ENCODE results near the gene RYR1.

Gene RYR1

DNA sequence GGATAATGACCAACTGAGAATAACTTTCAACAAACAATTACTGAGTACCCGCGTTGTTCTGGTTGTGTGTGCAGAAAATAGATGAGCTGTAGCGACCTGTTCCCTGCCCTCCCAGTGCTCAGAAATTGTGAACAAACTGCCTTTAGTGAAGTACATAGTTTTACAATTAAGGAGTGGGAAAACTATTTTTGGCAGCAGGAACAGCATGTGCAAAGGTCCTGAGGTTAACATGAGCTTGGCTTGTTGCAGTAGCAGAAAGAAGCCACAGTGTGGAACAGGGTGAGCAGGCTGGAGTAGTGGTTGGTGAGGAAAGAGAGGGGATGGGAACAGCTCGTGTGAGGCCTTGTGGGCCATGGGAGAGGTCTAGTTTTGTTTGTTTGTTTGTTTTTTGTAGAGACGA is 16.0 kb downstream of the RYR1 start:
- no peaks in the 10 kb centered on the region for H3K4me1 ChIP-seq (ENCODE audit: insufficient read depth, poor library complexity, severe bottlenecking)
- ATAC-seq (ENCODE audit: low read depth), result no peak
- H3K4me3 ChIP-seq (ENCODE audit: severe bottlenecking), result no peak overlapping the region
- H3K36me3 ChIP-seq (ENCODE audit: low read depth), result no peaks in the 10 kb centered on the region
- DNase-seq (ENCODE audit: low spot score), result no peak
- H3K9me3 ChIP-seq (ENCODE audit: severe bottlenecking), result no peaks in the 10 kb centered on the region
- H3K27ac ChIP-seq (ENCODE audit: poor library complexity, severe bottlenecking), result no peak overlapping the region
- TF ChIP-seq, protein P1, sequence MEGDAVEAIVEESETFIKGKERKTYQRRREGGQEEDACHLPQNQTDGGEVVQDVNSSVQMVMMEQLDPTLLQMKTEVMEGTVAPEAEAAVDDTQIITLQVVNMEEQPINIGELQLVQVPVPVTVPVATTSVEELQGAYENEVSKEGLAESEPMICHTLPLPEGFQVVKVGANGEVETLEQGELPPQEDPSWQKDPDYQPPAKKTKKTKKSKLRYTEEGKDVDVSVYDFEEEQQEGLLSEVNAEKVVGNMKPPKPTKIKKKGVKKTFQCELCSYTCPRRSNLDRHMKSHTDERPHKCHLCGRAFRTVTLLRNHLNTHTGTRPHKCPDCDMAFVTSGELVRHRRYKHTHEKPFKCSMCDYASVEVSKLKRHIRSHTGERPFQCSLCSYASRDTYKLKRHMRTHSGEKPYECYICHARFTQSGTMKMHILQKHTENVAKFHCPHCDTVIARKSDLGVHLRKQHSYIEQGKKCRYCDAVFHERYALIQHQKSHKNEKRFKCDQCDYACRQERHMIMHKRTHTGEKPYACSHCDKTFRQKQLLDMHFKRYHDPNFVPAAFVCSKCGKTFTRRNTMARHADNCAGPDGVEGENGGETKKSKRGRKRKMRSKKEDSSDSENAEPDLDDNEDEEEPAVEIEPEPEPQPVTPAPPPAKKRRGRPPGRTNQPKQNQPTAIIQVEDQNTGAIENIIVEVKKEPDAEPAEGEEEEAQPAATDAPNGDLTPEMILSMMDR (IDR thresholded peaks at IDR 0.05; ENCODE audit: poor library complexity, severe bottlenecking), result no peak
- no peaks in the 10 kb centered on the region for H3K27me3 ChIP-seq (ENCODE audit: insufficient read depth, poor library complexity, severe bottlenecking)

DNA sequence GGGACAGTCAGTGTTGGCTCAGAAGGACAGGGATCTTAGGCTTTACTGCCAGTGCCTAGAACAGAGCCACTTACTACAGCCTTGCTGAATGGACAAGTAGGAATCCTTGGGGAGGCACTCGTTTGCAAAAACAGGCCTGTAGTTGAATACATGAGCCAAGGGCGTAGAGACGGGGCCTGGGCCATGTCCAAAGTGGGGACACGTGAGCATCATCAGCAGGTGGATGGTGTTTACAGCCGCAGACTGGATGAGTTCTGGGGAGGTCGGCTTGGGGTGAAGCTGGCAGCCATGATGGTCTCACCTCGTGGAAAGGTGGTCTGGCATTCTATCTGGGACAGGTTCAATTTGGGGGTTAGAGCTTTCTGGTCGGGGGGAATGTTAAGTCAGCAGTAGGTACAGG is 17.5 kb downstream of the RYR1 start:
- DNase-seq (ENCODE audit: low spot score), result no peak
- Histone ChIP-seq H3K4me3 (ENCODE audit: severe bottlenecking) (no peak overlapping the region), H3K4me1 (ENCODE audit: insufficient read depth, poor library complexity, severe bottlenecking) (no peaks in the 10 kb centered on the region), H3K27ac (ENCODE audit: poor library complexity, severe bottlenecking) (no peak overlapping the region), H3K9me3 (ENCODE audit: severe bottlenecking) (no peaks in the 10 kb centered on the region), H3K27me3 (ENCODE audit: insufficient read depth, poor library complexity, severe bottlenecking) (no peaks in the 10 kb centered on the region), H3K36me3 (ENCODE audit: low read depth) (no peaks in the 10 kb centered on the region)
- ATAC-seq (ENCODE audit: low read depth), result no peak
- TF ChIP-seq, protein P1 (IDR thresholded peaks at IDR 0.05; ENCODE audit: poor library complexity, severe bottlenecking), result no peak

DNA sequence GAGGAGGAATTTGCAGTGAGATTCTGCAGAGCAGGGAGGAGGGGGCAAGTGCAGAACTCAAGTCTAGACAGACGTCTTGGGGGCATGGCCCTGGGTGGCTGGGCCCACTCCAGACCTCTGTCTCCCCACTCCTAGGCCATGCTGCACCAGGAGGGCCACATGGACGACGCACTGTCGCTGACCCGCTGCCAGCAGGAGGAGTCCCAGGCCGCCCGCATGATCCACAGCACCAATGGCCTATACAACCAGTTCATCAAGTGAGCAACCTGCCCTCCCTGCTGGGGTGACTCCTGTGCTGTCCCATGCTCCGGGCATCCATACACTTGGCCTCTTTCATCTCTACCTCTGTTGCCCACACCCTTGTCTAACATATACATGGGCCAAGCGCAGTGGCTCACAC is 18.1 kb downstream of the RYR1 start:
- Histone ChIP-seq H3K36me3 (ENCODE audit: low read depth) (no peaks in the 10 kb centered on the region), H3K9me3 (ENCODE audit: severe bottlenecking) (no peaks in the 10 kb centered on the region), H3K4me3 (ENCODE audit: severe bottlenecking) (no peak overlapping the region), H3K4me1 (ENCODE audit: insufficient read depth, poor library complexity, severe bottlenecking) (no peaks in the 10 kb centered on the region), H3K27ac (ENCODE audit: poor library complexity, severe bottlenecking) (no peak overlapping the region), H3K27me3 (ENCODE audit: insufficient read depth, poor library complexity, severe bottlenecking) (no peaks in the 10 kb centered on the region)
- TF ChIP-seq, protein P1 (IDR thresholded peaks at IDR 0.05; ENCODE audit: poor library complexity, severe bottlenecking), result no peak
- DNase-seq (ENCODE audit: low spot score) (no peak), ATAC-seq (ENCODE audit: low read depth) (no peak)

DNA sequence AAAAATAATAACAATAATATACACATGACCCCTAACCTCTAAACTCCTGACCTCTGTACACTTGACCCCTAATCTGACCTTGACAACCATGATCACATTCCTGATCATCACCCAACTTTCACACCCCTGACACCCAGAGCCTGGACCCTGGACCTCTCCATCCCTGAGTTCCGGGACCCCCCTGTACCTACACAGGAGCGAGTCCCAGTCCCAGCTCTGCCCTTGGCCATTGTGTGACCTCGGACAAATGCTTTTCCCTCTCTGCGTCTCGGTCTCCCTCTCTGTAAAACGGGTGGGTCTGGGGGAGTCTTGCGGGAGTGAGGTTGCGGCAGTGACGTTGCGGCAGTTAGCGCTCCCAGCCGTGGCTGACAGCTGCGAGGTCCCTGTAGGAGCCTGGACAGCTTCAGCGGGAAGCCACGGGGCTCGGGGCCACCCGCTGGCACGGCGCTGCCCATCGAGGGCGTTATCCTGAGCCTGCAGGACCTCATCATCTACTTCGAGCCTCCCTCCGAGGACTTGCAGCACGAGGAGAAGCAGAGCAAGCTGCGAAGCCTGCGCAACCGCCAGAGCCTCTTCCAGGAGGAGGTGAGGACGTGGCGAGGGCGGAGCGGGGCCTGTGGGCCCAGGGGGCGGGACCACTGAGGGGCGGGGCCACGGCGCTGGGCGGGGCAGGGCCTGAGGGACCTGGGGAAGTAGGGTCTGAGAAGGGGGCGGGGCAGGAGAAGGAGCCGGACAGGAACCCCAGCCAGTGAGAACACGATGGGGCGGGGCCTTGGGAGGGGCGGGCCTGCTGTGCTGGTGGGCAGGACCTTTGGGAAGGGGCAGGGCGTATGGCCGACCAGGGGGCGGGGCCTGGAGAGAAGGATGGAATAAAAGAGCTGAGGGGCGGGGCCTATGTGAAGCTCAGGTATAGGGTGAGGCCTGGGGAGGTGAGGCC is 19.2 kb downstream of the RYR1 start:
- Histone ChIP-seq H3K27me3 (ENCODE audit: insufficient read depth, poor library complexity, severe bottlenecking) (no peaks in the 10 kb centered on the region), H3K4me1 (ENCODE audit: insufficient read depth, poor library complexity, severe bottlenecking) (no peaks in the 10 kb centered on the region), H3K4me3 (ENCODE audit: severe bottlenecking) (no peak overlapping the region), H3K9me3 (ENCODE audit: severe bottlenecking) (no peaks in the 10 kb centered on the region), H3K27ac (ENCODE audit: poor library complexity, severe bottlenecking) (no peak overlapping the region), H3K36me3 (ENCODE audit: low read depth) (no peaks in the 10 kb centered on the region)
- TF ChIP-seq, protein P1 (IDR thresholded peaks at IDR 0.05; ENCODE audit: poor library complexity, severe bottlenecking), result no peak
- DNase-seq (ENCODE audit: low spot score) (no peak), ATAC-seq (ENCODE audit: low read depth) (no peak; the same call in 2 of the 3 replicates)

DNA sequence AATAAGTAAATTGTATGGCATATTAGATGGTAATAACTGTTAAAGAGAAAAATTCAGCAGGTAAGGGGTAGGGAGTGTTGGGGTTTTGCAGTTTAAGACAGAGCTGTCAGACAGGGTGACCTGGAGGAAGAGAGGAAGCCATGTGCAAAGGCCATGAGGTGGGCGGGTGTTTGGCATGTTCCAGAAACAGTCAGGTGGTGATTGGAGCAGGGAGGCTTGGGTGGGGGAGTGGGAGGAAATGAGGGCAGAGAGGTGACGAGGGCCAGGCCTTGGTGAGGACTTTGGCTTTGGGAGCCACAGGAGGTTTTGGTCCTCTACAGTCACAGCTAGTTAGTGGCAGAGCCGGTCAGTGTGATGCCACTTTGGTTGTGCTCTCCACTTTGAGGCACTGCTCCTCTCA is 20.1 kb downstream of the RYR1 start:
- TF ChIP-seq, protein P1 (IDR thresholded peaks at IDR 0.05; ENCODE audit: poor library complexity, severe bottlenecking), result no peak
- ATAC-seq (ENCODE audit: low read depth), result no peak
- no peaks in the 10 kb centered on the region for H3K36me3 ChIP-seq (ENCODE audit: low read depth)

More for the DNA sequence above, 20.1 kb downstream of the RYR1 start:
- H3K27me3 ChIP-seq (ENCODE audit: insufficient read depth, poor library complexity, severe bottlenecking), result no peaks in the 10 kb centered on the region
- H3K27ac ChIP-seq (ENCODE audit: poor library complexity, severe bottlenecking), result no peak overlapping the region
- DNase-seq (ENCODE audit: low spot score), result no peak
- H3K4me1 ChIP-seq (ENCODE audit: insufficient read depth, poor library complexity, severe bottlenecking), result no peaks in the 10 kb centered on the region
- H3K9me3 ChIP-seq (ENCODE audit: severe bottlenecking), result no peaks in the 10 kb centered on the region
- H3K4me3 ChIP-seq (ENCODE audit: severe bottlenecking), result no peak overlapping the region
